HEK293 (cell line): ENCODE data around the gene ZNF248.
A peak's percentile ranks its signal among the peaks of the same experiment; 100 is the strongest.

Experiments
- CTCF ChIA-PET: fragments of 350-600 bp; formaldehyde crosslinking; extraction: SDS; loops from one replicate; lab custom pipeline; 2021; ENCODE audit warnings: antibody characterized with exemption; lab: Yijun Ruan, JAX
- POLR2A ChIA-PET: fragments of 300-600 bp; formaldehyde crosslinking; extraction: SDS; loops from one replicate; lab custom pipeline; 2020; ENCODE audit warnings: antibody characterized with exemption, inconsistent platforms; lab: Yijun Ruan, JAX
- H3K27ac ChIP-seq: fragments of 200-500 bp; sonication (Bioruptor generic); 2 replicates; pipeline ENCODE4 v1.5.1; 2014; ENCODE audit warnings: low read depth, low read length, control low read depth, inconsistent platforms; ENCODE audit errors: extremely low read depth
- H3K36me3 ChIP-seq, 2 experiments: fragments of 200-500 bp in 1 of 2; sonication (Bioruptor generic) in 1 of 2; 1 replicate in 1 of 2; 2 replicates in 1 of 2; pipeline ENCODE4 v1.5.1; 2014 to 2017; ENCODE audit warnings: inconsistent platforms in 2 of 2, low read length in 2 of 2; ENCODE audit not compliant: control insufficient read depth in 2 of 2, insufficient read depth in 1 of 2
- H3K4me1 ChIP-seq: fragments of 200-500 bp; sonication (Bioruptor generic); 2 replicates; pipeline ENCODE4 v1.5.1; 2014; ENCODE audit warnings: mild to moderate bottlenecking, low read length, inconsistent platforms; ENCODE audit not compliant: control insufficient read depth, insufficient read depth
- H3K4me3 ChIP-seq: 2 replicates; pipeline ENCODE4 v1.5.1; 2011; ENCODE audit warnings: low read depth, mild to moderate bottlenecking, control low read depth, low read length, moderate library complexity
- H3K9me3 ChIP-seq: fragments of 200-500 bp; sonication (Bioruptor generic); 2 replicates; pipeline ENCODE4 v1.5.1; 2014; ENCODE audit warnings: low read depth, low read length, inconsistent platforms; ENCODE audit not compliant: control insufficient read depth, insufficient read depth
- EGR2 ChIP-seq: fragments of 450-650 bp; formaldehyde crosslinking; IDR thresholded peaks from 2 replicates; pipeline ENCODE4 v1.5.1; 2016; ENCODE audit warnings: low read depth, missing biosample characterization, missing genetic modification characterization
- RBAK ChIP-seq: fragments of 450-650 bp; formaldehyde crosslinking; IDR thresholded peaks from 2 replicates; pipeline ENCODE4 v1.5.1; 2016; ENCODE audit warnings: missing biosample characterization, missing genetic modification characterization
- SCRT2 ChIP-seq: fragments of 450-650 bp; formaldehyde crosslinking; IDR thresholded peaks from 2 replicates; pipeline ENCODE4 v1.5.1; 2016; ENCODE audit warnings: missing biosample characterization, missing genetic modification characterization
- SETDB1 ChIP-seq: IDR thresholded peaks from one replicate; pipeline ENCODE4 v1.6.1; 2017; ENCODE audit warnings: mild to moderate bottlenecking, low read length, moderate library complexity, mixed read lengths; ENCODE audit not compliant: insufficient read length
- ZBTB20 ChIP-seq: fragments of 450-650 bp; formaldehyde crosslinking; IDR thresholded peaks from 2 replicates; pipeline ENCODE4 v1.5.1; 2016; ENCODE audit warnings: missing biosample characterization, missing genetic modification characterization
- ZFP37 ChIP-seq: fragments of 450-650 bp; formaldehyde crosslinking; IDR thresholded peaks from 2 replicates; pipeline ENCODE4 v1.5.1; 2016; ENCODE audit warnings: missing biosample characterization, missing genetic modification characterization
- ZNF350 ChIP-seq: fragments of 450-650 bp; formaldehyde crosslinking; IDR thresholded peaks from 2 replicates; pipeline ENCODE4 v1.5.0; 2017; ENCODE audit warnings: missing biosample characterization, mild to moderate bottlenecking, missing genetic modification characterization
- ZNF473 ChIP-seq: fragments of 450-650 bp; formaldehyde crosslinking; IDR thresholded peaks from 2 replicates; pipeline ENCODE4 v1.5.1; 2017; ENCODE audit warnings: missing biosample characterization, missing genetic modification characterization
- ZNF501 ChIP-seq: fragments of 450-650 bp; formaldehyde crosslinking; IDR thresholded peaks from 2 replicates; pipeline ENCODE4 v1.5.1; 2016; ENCODE audit warnings: missing biosample characterization, missing genetic modification characterization
- ZNF555 ChIP-seq: fragments of 450-650 bp; formaldehyde crosslinking; conservative IDR thresholded peaks from 2 replicates; pipeline ENCODE4 v1.5.1; 2017; ENCODE audit warnings: missing biosample characterization, mild to moderate bottlenecking, missing genetic modification characterization, inconsistent platforms
- ZNF707 ChIP-seq: fragments of 450-650 bp; formaldehyde crosslinking; IDR thresholded peaks from 2 replicates; pipeline ENCODE4 v1.5.1; 2016; ENCODE audit warnings: missing biosample characterization, missing genetic modification characterization
- ZNF837 ChIP-seq: fragments of 450-650 bp; formaldehyde crosslinking; IDR thresholded peaks from 2 replicates; pipeline ENCODE4 v1.5.1; 2016; ENCODE audit warnings: missing biosample characterization, missing genetic modification characterization
- TF ChIP-seq, protein P1 (sequence below): fragments of 450-650 bp; formaldehyde crosslinking; IDR thresholded peaks from 2 replicates; pipeline ENCODE4 v1.5.1; 2016; ENCODE audit warnings: missing biosample characterization, missing genetic modification characterization
- TF ChIP-seq, protein P2 (sequence below): fragments of 450-650 bp; formaldehyde crosslinking; IDR thresholded peaks from 2 replicates; pipeline ENCODE4 v1.5.1; 2017; ENCODE audit warnings: missing biosample characterization, missing genetic modification characterization
- TF ChIP-seq, protein P3 (sequence below): fragments of 450-650 bp; formaldehyde crosslinking; IDR thresholded peaks from 2 replicates; pipeline ENCODE4 v1.5.1; 2016; ENCODE audit warnings: missing biosample characterization, missing genetic modification characterization
- TF ChIP-seq, protein P4 (sequence below): fragments of 450-650 bp; formaldehyde crosslinking; IDR thresholded peaks from 2 replicates; pipeline ENCODE4 v1.5.1; 2016; ENCODE audit warnings: missing biosample characterization, missing genetic modification characterization
- TF ChIP-seq, protein P5 (sequence below): fragments of 450-650 bp; formaldehyde crosslinking; IDR thresholded peaks from 2 replicates; pipeline ENCODE4 v1.5.1; 2016; ENCODE audit warnings: missing biosample characterization, missing genetic modification characterization
- TF ChIP-seq, protein P6 (sequence below): fragments of 450-650 bp; formaldehyde crosslinking; conservative IDR thresholded peaks from 2 replicates; pipeline ENCODE4 v1.5.1; 2016; ENCODE audit warnings: low read depth, missing biosample characterization, missing genetic modification characterization

ZNF248 gene

DNA sequence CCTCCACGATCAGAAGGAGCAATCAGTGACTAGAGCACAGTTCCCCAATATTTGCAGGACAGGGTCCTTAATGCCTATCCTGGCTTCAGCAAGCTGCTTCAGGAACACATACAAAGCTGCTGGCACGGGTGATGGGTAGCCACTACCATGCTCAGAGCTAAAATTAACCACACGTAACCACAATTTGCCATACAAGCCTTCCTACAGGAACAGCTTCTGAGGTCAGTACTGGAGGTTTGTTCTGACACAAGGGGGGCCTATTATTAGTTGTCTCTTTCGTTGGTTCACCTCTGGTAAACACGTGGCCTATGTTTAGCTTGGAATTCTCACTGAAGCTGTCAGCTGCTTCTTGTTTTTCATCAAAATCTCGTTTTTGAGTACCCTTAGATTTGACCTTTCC, 41.1 kb downstream of the ZNF248 start (continued):
- TF ChIP-seq ZFP37 (tag by site-specific recombination) (no peak), ZNF555 (tag by site-specific recombination) (no peak)
- TF ChIP-seq, protein P1, sequence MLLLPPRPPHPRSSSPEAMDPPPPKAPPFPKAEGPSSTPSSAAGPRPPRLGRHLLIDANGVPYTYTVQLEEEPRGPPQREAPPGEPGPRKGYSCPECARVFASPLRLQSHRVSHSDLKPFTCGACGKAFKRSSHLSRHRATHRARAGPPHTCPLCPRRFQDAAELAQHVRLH (tag by site-specific recombination), result no peak
- TF ChIP-seq, protein P2, sequence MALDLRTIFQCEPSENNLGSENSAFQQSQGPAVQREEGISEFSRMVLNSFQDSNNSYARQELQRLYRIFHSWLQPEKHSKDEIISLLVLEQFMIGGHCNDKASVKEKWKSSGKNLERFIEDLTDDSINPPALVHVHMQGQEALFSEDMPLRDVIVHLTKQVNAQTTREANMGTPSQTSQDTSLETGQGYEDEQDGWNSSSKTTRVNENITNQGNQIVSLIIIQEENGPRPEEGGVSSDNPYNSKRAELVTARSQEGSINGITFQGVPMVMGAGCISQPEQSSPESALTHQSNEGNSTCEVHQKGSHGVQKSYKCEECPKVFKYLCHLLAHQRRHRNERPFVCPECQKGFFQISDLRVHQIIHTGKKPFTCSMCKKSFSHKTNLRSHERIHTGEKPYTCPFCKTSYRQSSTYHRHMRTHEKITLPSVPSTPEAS (tag by site-specific recombination), result no peak
- TF ChIP-seq, all 188 proteins: peak for 0

DNA sequence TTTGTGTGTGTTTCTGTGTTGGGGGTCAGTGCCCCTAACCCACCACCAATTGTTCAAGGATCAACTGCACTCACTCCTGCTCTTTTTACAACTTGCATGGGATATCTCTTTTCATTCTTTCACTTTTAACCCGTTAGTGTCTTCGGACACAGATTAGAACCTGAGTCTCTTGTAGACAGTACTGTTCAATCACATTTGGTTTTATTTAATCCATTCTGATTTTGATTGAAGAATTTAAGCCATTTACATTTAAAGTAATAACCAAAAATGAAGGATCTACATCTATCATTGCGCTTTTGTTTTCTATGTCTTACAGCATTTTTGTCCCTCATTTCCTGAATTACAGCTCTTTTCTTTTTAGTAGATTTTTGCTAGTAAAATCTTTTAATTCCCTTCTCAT, 43.6 kb downstream of the ZNF248 start:
- ChIA-PET CTCF (no interaction called here), POLR2A (no interaction called here)
- H3K36me3 ChIP-seq, result no peaks in the 10 kb centered on the region
- TF ChIP-seq ZNF473 (tag by site-specific recombination) (no peak), SETDB1 (peak; percentile 56)
- no peak overlapping the region for H3K27ac ChIP-seq
- H3K9me3 ChIP-seq, result no peaks in the 10 kb centered on the region
- H3K4me1 ChIP-seq, result no peaks in the 10 kb centered on the region
- H3K4me3 ChIP-seq, result no peak overlapping the region

DNA sequence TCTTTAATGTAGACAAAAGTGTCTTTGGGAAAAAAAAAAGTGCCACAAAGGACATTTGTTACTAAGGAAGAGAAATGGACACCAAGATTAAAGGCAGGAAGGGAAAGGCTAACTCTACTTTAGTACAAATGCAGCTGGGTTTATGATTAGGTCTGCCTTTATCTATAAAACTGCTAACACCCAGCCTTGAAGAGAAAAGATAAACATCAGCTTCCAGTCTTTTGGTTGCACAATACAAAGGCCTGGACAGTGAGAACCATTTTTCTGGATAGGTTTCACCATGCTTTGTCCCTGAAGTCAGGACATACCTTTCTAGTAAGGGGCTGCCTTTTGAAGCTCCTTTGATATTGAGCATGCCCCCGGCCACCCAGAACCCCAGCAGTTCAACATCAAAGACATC, 45.1 kb downstream of the ZNF248 start:
- POLR2A ChIA-PET, result no interaction called here
- Histone ChIP-seq H3K9me3 (no peaks in the 10 kb centered on the region), H3K36me3 (no peaks in the 10 kb centered on the region), H3K4me3 (no peak overlapping the region)
- no peak for TF ChIP-seq ZNF837 (tag by site-specific recombination)
- TF ChIP-seq, all 188 proteins: peak for 0
- H3K27ac ChIP-seq, result no peak overlapping the region
- CTCF ChIA-PET, result no interaction called here
- no peaks in the 10 kb centered on the region for H3K4me1 ChIP-seq

DNA sequence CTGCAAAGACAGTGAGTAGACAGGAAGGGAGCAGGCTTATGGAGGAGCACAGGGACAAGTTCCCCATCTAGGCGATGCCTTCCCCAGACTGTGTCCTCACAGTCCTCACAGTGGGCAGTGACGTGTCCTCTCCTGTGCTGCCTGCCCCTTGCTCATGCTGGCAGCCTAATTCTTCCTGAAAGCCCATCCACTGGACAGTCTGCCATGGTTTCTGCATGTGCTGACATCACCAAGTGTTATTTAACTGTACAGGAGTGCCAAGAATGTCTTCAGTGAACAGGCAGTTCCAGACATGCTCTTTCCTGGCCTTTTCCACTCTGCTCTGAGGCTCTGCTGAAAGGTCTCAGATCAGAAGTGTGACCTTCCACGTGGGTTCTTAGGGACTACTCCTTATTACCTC, 54.1 kb downstream of the ZNF248 start:
- no peak overlapping the region for H3K4me3 ChIP-seq
- ChIA-PET POLR2A (no interaction called here), CTCF (no interaction called here)
- TF ChIP-seq, protein P3, sequence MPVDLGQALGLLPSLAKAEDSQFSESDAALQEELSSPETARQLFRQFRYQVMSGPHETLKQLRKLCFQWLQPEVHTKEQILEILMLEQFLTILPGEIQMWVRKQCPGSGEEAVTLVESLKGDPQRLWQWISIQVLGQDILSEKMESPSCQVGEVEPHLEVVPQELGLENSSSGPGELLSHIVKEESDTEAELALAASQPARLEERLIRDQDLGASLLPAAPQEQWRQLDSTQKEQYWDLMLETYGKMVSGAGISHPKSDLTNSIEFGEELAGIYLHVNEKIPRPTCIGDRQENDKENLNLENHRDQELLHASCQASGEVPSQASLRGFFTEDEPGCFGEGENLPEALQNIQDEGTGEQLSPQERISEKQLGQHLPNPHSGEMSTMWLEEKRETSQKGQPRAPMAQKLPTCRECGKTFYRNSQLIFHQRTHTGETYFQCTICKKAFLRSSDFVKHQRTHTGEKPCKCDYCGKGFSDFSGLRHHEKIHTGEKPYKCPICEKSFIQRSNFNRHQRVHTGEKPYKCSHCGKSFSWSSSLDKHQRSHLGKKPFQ, result no peak
- TF ChIP-seq EGR2 (tag by site-specific recombination) (no peak), SCRT2 (tag by site-specific recombination) (no peak), ZNF350 (tag by site-specific recombination) (no peak), RBAK (tag by site-specific recombination) (no peak), ZNF707 (no peak), ZNF501 (no peak), ZBTB20 (tag by site-specific recombination) (no peak)
- TF ChIP-seq, protein P2 (tag by site-specific recombination), result no peak
- TF ChIP-seq, protein P4, sequence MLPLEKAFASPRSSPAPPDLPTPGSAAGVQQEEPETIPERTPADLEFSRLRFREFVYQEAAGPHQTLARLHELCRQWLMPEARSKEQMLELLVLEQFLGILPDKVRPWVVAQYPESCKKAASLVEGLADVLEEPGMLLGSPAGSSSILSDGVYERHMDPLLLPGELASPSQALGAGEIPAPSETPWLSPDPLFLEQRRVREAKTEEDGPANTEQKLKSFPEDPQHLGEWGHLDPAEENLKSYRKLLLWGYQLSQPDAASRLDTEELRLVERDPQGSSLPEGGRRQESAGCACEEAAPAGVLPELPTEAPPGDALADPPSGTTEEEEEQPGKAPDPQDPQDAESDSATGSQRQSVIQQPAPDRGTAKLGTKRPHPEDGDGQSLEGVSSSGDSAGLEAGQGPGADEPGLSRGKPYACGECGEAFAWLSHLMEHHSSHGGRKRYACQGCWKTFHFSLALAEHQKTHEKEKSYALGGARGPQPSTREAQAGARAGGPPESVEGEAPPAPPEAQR, result no peak
- TF ChIP-seq, protein P5, sequence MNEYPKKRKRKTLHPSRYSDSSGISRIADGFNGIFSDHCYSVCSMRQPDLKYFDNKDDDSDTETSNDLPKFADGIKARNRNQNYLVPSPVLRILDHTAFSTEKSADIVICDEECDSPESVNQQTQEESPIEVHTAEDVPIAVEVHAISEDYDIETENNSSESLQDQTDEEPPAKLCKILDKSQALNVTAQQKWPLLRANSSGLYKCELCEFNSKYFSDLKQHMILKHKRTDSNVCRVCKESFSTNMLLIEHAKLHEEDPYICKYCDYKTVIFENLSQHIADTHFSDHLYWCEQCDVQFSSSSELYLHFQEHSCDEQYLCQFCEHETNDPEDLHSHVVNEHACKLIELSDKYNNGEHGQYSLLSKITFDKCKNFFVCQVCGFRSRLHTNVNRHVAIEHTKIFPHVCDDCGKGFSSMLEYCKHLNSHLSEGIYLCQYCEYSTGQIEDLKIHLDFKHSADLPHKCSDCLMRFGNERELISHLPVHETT (tag by site-specific recombination), result no peak
- TF ChIP-seq, protein P6, sequence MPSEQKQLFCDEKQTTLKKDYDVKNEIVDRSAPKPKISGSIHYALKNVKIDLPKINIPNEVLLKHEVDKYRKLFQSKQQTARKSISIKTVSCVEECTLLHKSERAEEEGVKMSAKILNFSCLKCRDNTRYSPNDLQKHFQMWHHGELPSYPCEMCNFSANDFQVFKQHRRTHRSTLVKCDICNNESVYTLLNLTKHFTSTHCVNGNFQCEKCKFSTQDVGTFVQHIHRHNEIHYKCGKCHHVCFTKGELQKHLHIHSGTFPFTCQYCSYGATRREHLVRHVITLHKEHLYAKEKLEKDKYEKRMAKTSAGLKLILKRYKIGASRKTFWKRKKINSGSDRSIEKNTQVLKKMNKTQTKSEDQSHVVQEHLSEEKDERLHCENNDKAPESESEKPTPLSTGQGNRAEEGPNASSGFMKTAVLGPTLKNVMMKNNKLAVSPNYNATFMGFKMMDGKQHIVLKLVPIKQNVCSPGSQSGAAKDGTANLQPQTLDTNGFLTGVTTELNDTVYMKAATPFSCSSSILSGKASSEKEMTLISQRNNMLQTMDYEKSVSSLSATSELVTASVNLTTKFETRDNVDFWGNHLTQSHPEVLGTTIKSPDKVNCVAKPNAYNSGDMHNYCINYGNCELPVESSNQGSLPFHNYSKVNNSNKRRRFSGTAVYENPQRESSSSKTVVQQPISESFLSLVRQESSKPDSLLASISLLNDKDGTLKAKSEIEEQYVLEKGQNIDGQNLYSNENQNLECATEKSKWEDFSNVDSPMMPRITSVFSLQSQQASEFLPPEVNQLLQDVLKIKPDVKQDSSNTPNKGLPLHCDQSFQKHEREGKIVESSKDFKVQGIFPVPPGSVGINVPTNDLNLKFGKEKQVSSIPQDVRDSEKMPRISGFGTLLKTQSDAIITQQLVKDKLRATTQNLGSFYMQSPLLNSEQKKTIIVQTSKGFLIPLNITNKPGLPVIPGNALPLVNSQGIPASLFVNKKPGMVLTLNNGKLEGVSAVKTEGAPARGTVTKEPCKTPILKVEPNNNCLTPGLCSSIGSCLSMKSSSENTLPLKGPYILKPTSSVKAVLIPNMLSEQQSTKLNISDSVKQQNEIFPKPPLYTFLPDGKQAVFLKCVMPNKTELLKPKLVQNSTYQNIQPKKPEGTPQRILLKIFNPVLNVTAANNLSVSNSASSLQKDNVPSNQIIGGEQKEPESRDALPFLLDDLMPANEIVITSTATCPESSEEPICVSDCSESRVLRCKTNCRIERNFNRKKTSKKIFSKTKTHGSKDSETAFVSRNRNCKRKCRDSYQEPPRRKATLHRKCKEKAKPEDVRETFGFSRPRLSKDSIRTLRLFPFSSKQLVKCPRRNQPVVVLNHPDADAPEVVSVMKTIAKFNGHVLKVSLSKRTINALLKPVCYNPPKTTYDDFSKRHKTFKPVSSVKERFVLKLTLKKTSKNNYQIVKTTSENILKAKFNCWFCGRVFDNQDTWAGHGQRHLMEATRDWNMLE (tag by site-specific recombination), result no peak

More for the DNA sequence above, 54.1 kb downstream of the ZNF248 start:
- Histone ChIP-seq H3K27ac (no peak overlapping the region), H3K4me1 (no peaks in the 10 kb centered on the region), H3K36me3 (no peaks in the 10 kb centered on the region), H3K9me3 (no peaks in the 10 kb centered on the region)
